NCI-H1694 treated with DMSO at 0.1 percent for 48 hours (cell line): Measurements from ENCODE around the gene SNED1.
"Not testable (repeated sequence)": the region's sequence is repeated elsewhere in the genome, so short reads cannot be mapped to it uniquely, and the experiment has no call there.

ENCODE experiments used
- DNase-seq: peaks from one replicate; lab custom pipeline; 2025; lab: John Stamatoyannopoulos, UW

SNED1 gene

DNA sequence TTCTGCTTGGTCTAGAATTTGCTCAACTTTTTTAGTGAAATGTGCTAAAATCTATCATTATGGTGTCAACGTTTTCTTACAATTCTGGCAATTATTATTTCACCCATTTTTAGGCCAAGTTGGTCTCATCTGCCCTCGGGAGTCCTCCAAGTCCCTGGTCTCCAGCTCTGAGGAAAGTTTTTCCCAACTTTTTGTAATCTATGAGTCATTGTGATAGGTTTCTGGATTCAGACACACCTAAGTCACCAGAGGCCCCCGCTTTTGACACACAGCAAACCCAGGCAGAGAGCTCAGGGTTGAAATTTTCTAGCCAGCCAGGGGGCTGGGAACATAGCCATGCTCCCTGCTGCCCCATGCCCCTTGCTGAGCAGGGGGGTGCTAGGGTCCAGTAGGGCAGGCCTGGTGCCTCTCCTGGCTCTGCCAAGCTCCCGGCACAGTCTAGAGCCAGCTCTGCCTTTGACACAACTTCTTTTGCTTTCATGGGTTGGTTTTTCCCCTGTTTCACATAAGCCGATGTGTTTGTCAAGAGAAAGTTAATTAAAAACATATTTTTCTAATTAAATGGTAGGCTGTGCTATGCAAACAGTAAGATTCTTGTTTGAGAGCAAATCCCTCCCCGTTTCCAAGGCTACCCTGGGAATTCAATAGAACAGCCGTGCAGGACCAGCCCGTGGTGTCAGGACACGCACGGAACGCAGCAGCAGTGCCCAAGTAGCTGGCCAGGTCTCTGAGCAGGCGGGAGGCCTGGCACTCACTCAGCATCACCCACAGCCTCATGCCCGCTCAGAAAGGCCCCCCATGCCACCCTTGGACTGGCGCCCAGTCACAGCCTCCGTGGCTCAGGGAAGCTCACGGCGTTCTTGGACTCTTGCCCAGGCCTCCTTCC is 25.5 kb upstream of the SNED1 start:
- no peak for DNase-seq

DNA sequence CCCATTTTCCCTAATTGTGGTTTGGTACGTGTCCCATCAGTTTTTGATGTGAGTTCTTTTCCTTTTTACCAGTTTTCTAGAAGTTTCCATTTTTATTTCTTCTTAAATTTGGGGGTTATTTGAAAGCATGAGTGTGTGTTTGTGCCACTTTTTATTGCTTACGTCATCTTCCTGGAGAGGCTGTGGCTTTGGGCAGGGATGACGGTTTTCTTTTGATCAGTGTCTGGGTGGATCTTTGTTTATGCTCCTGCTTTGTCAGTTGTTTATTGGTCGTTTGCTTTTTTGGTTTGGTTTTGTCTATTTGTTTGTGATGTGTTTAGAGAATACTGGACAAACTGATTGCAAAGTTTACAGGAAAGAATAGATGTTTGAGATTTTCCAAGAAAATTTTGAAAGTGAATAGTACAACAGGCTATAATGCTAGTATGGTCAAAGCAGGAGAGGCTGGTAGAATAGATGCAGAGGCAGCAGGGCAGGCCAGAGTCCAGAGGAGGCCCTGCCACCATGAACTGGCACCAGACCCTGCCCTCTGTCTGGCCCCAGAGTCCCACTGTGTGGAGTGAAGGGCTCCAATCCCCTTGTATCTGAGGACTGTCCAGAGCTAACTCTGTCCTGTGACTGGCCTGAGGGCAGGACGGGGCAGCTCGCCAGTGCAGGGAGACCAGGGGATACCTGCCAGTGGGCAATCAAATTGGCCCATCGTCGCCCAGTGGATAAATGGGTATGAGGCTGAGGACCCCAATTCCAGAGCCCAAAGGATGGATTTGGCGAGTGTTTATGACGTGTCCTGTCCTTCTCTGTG is 23.4 kb upstream of the SNED1 start:
- no peak for DNase-seq

- not testable (repeated sequence) for DNase-seq
Observed at GRCh38 chr2:240975903-240976302, 22.5 kb upstream of the SNED1 start.

GRCh38 chr2:240981280-240981679 is 17.1 kb upstream of the SNED1 start:
- DNase-seq: no peak

DNA sequence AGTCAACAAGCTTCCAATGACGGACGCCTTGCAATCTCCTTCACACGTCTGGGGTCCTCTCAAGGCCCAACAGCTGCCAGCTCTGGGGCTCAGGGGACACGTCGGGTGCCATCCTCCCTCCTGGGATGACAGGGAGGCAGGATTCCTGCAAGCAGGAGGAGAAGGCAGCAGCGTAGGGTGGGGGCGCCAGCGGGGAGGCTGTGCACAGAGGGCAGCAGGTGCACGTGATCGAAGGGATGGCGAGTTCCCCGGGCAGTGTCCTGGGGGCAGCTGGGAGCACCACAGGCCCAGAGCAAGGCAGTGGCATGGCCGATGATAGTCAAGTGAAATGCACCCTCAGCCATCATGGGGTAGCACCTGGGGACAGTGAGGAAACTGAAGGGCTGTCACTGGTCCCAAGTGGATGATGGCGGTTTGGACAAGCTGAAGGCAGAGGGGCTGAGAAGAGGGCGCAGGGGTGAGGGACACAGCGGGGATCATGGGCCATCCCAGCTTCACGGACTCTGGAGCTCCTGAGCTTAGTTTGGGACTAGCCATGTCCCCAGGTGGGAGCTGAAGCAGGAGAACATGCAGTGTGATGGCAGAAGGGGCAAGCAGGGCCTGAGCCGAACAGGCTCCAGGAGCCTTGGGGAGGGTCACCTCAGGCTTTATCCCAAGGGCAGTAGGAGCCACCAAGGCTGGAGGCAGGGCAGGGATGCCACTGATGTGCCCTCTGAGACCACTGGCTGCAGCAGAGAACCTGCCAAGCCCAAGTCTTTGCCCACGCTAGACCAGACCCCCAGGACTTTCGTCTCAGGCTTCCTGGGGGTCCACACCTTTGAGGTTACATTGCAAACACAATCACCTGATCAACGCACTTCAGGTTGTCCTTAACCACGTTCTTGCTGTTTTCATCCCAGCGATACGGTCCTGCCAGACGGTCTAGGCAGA is 16.3 kb upstream of the SNED1 start:
- DNase-seq: no peak

- no peak for DNase-seq
Observed at GRCh38 chr2:240982821-240983281, 15.6 kb upstream of the SNED1 start.

DNA sequence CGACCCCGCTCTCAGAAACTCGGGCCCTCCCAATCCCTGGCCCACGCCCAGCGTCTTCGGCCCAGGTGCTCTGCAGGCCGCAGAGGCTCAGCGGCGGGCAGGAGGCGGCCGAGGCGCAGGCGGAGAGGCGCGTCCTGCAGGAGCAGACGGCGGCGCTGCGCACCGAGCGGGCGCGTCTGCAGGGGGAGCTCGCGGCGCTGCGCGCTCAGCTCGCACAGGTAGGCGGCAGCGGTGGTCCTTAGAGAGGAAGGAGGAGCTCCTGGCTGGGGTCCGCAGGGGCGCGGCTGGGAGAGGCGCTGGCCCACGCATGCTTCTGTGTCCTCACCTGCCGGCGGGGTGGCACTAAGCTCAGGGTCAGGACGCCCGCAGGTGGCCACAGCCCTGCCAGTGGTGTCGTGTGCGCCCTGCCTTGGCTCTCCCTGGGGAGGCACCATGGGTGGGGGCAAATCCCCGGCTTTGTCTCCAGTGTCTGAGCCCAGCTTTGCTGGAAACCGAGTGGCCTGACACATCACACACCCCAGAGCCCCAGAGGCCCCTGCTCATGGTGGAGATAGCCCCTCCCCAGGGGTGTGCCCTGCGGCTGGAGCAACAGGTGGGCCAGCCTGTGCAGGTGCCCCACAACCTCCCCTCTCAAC is 14.9 kb upstream of the SNED1 start:
- peak; percentile 13 for DNase-seq

DNA sequence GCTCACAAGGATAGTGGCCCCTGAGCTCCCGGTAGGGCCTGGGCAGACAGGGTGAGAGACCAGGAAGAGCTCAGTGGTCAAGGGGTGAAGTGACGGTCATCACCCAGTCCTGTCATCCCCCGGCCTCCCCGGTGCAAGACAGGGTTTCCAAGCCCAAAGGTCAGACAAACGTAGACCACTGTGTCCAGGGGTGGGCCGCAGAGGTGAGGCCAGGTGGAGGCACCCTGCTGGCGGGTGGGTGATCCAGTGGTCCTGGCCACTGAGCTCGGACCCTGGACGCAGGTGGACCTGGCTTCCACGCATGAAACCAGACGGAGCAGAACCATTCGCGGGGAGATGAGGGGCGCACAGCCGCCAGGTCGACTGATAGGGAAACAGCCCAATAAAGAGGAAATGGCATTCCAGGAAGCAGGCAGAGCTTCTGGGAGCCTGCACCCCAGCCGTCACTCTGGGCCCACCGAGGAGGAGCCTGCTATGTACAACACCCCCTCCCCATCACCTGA is 14.4 kb upstream of the SNED1 start:
- no peak for DNase-seq

DNA sequence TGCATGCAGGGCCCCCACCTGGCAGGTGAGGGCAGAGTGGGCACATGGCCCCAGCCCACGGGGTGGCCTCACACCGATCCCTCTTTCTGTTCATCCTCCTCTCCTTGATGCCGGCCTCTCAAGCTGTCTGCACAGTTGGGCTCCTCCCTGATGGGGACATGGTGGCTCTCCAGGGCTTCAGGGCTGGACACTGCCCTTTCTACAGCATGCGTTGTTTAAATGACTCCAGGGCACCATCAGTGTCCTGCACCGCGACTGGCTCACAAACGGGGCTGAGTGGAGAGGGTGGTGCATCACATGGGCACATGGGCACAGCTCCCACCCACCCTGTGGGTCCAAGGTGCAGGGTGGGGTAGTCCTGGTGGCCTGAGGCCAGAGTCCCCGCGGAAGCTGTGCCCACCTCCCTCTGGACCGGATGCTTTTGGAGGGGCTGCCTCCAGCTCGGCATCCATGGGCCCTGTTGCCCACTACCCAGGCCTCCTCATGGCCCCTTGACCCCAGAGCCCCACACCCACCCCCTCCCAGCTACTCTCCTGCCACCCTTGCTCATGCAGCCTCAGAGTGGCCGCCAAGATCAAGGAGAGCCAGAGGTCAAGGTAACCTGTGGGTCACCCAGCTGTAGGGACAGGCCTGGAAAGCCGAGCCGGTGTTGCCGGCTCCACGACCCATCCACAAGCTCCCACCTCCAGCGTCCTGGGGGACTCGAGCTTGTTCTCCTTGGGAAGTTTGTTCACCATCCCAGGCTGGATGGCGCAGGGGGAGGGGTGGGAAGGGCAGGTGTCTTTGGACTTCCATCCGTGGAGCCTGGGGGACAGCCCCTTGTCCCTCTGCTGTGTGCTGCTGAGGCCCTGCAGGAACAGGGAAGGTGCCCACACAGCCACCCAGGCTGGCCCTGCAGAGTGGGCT is 12.3 kb upstream of the SNED1 start:
- no peak for DNase-seq

GRCh38 chr2:240986787-240987411 is 11.5 kb upstream of the SNED1 start:
- DNase-seq: no peak

- DNase-seq: no peak
Observed at GRCh38 chr2:240987588-240987987, 10.8 kb upstream of the SNED1 start.

- DNase-seq: no peak
Observed at GRCh38 chr2:240988146-240988545, 10.3 kb upstream of the SNED1 start.

GRCh38 chr2:240988571-240989271 is 9.7 kb upstream of the SNED1 start:
- DNase-seq: no peak

GRCh38 chr2:240989451-240990265 is 8.8 kb upstream of the SNED1 start:
- peak; percentile 18 for DNase-seq

DNA sequence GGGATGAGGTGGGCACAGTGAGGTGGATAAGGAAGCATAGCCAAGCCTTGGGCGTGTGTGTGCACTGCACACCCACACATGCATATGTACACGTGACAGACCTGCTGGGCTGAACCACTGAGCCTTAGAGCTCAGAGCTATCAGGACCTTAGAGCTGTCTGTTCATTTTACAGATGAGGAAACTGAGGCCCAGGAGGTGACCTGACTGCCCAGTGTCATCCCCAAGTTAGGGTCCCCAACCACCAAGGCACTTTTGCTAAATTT is 8.2 kb upstream of the SNED1 start:
- DNase-seq: no peak

DNA sequence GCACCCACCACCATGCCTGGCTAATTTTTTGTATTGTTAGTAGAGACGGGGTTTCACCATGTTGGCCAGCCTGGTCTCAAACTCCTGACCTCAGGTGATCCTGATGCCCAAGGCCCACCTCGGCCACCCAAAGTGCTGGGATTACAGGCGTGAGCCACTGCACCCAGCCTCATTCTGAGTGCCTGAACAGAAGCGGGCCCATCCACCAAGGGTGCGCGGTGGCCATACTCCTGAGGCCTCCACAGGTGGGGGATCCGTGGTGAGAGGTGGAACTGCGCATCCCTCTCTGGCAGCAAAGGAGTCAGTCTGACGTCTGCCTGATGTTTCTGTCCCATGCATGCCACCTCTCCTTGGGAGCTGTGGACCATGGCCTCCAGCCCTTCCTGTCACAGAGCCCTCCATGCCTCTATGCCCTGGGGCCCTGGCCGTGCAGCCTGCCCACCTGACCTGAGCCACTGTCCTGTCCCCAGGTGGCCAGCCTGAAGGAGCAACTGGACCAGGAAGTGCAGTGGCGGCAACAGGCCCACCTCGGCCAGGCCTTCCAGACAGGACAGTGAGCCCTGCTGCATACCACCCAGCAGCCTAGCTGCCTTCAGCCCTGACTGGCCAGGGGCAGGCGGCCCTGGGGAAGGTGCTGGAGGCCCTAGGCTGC is 7.6 kb upstream of the SNED1 start:
- DNase-seq: no peak

- no peak for DNase-seq
Observed at GRCh38 chr2:240991378-240992263, 6.8 kb upstream of the SNED1 start.
